GM12878 (cell line): ENCODE results near the gene CD86. TPM values are rescaled to one million over a fixed set of nuclear protein-coding genes. Genes with fewer than 3 reads are reported as not detected.

Source experiments
- ATF2 ChIP-seq: IDR thresholded peaks from 2 replicates; pipeline ENCODE4 v1.6.1; 2012; ENCODE audit warnings: low read length, inconsistent platforms
- ATF7 ChIP-seq: fragments of 450-650 bp; IDR thresholded peaks from 2 replicates; pipeline ENCODE4 v1.6.1; 2016; ENCODE audit warnings: low read depth, mild to moderate bottlenecking
- CREM ChIP-seq: IDR thresholded peaks from 2 replicates; pipeline ENCODE4 v1.6.1; 2014; ENCODE audit warnings: antibody characterized with exemption, low read depth
- EP300 ChIP-seq, 2 experiments: fragments of 150-350 bp in 1 of 2; IDR thresholded peaks; 2 replicates each; pipeline ENCODE4 v1.6.1; 2011 to 2012; ENCODE audit warnings: low read depth in 2 of 2, low read length in 2 of 2, borderline replicate concordance in 1 of 2, improper control_type of control experiment in 1 of 2, inconsistent platforms in 1 of 2; ENCODE audit not compliant: control insufficient read depth in 1 of 2
- MLLT1 ChIP-seq: fragments of 450-650 bp; IDR thresholded peaks from 2 replicates; pipeline ENCODE4 v1.6.1; 2016; ENCODE audit warnings: mild to moderate bottlenecking
- MTA2 ChIP-seq: fragments of 450-650 bp; IDR thresholded peaks from 2 replicates; pipeline ENCODE4 v1.6.1; 2016; ENCODE audit warnings: low read depth, mild to moderate bottlenecking, moderate library complexity
- NFIC ChIP-seq: IDR thresholded peaks from 2 replicates; pipeline ENCODE4 v1.6.1; 2012; ENCODE audit warnings: low read depth, mild to moderate bottlenecking, inconsistent platforms, low read length, moderate library complexity
- NR2C2 ChIP-seq: IDR thresholded peaks from 2 replicates; pipeline ENCODE4 v1.6.1; 2011; ENCODE audit warnings: borderline replicate concordance, low read depth; ENCODE audit not compliant: control insufficient read depth, insufficient read length
- RB1 ChIP-seq: fragments of 450-650 bp; formaldehyde crosslinking; IDR thresholded peaks from 2 replicates; pipeline ENCODE4 v1.6.1; 2017; ENCODE audit warnings: mild to moderate bottlenecking, borderline replicate concordance
- RELB ChIP-seq: fragments of 450-650 bp; IDR thresholded peaks from 2 replicates; pipeline ENCODE4 v1.6.1; 2017; ENCODE audit warnings: low read depth, mild to moderate bottlenecking, moderate library complexity
- RUNX3 ChIP-seq: IDR thresholded peaks from 2 replicates; pipeline ENCODE4 v1.6.1; 2012; ENCODE audit warnings: low read length, inconsistent platforms
- SPI1 ChIP-seq: IDR thresholded peaks from 2 replicates; pipeline ENCODE4 v1.6.1; 2011; ENCODE audit warnings: low read depth, mild to moderate bottlenecking, low read length, moderate library complexity, borderline replicate concordance; ENCODE audit not compliant: insufficient read depth
- STAT3 ChIP-seq: IDR thresholded peaks from 2 replicates; pipeline ENCODE4 v1.6.1; 2011; ENCODE audit warnings: low read depth, low read length, improper control_type of control experiment
- TAF1 ChIP-seq: IDR thresholded peaks from 2 replicates; pipeline ENCODE4 v1.6.1; 2011; ENCODE audit warnings: mild to moderate bottlenecking, low read depth, low read length, borderline replicate concordance
- TBL1XR1 ChIP-seq: IDR thresholded peaks from 2 replicates; pipeline ENCODE4 v1.6.1; 2012; ENCODE audit warnings: low read depth, low read length, improper control_type of control experiment
- TCF12 ChIP-seq: IDR thresholded peaks from 2 replicates; pipeline ENCODE4 v1.6.1; 2011; ENCODE audit warnings: low read depth, mild to moderate bottlenecking, low read length
- TCF3 ChIP-seq: IDR thresholded peaks from 2 replicates; pipeline ENCODE4 v1.6.1; 2012; ENCODE audit warnings: low read depth, mild to moderate bottlenecking, low read length, borderline replicate concordance; ENCODE audit not compliant: insufficient read depth
- YBX1 ChIP-seq: fragments of 450-650 bp; IDR thresholded peaks from 2 replicates; pipeline ENCODE4 v1.6.1; 2016; ENCODE audit warnings: antibody characterized with exemption
- ZSCAN29 ChIP-seq: fragments of 450-650 bp; IDR thresholded peaks from 2 replicates; pipeline ENCODE4 v1.6.1; 2017; ENCODE audit warnings: mild to moderate bottlenecking, moderate library complexity
- polyA plus RNA-seq, 11 experiments: library from polyadenylated mRNA; depleted of rRNA in 4 of 11; unstranded in 6 of 11; stranded (reverse) in 5 of 11; fragments of >200 nt; fragmentation: Nextera tagmentation in 4 of 11; fragmentation: Illumina TruSeq in 1 of 11; extraction: Ambion mirVana in 4 of 11; extraction: Trizol in 1 of 11; gene quantifications; 1 replicate in 1 of 11; 2 replicates in 10 of 11; pipeline versions ENCODE4 v1.2.1 to v1.2.3, GENCODE V29; 2011 to 2016; ENCODE audit warnings: inconsistent platforms in 2 of 11, missing spikeins in 2 of 11, low read depth in 1 of 11
- total RNA-seq, 4 experiments: library from RNA; depleted of rRNA in 3 of 4; stranded (reverse); fragments of >200 nt in 3 of 4; fragmentation: Illumina TruSeq in 1 of 4; extraction: Trizol in 1 of 4; gene quantifications; 2 replicates each; pipeline versions ENCODE4 v1.2.1 to v1.2.3, GENCODE V29; 2013 to 2021

CD86 gene
- total and polyA plus RNA-seq, 10 of the 15 experiments (the other 5 are each of a cell fraction or from before 2014, with no cell fraction given), result 40.9 to 100 (median 55.5) TPM

- TF ChIP-seq ATF7 (0 out of 2 replicates have a peak, but pooled peaks have one; percentile 15), YBX1 (no peak), RELB (peak; percentile 61; the same call in 1 of the 2 replicates), TCF12 (peak; percentile 83), NFIC (peak; percentile 52; the same call in 1 of the 2 replicates), CREM (no peak), MTA2 (no peak), RUNX3 (peak; percentile 81), TBL1XR1 (peak; percentile 70; the same call in 1 of the 2 replicates), TAF1 (0 out of 2 replicates have a peak, but pooled peaks have one; percentile 29), TCF3 (no peak), STAT3 (no peak), MLLT1 (no peak), NR2C2 (no peak), EP300 (IDR thresholded peaks at IDR 0.05; ENCODE audit: borderline replicate concordance in 1 of 2, control insufficient read depth in 1 of 2, low read depth in 2 of 2, low read length in 2 of 2) (0 out of 4 replicates have a peak, but pooled peaks of 1 of the 2 experiments have one; percentile 36), ZSCAN29 (no peak), ATF2 (peak; percentile 7; the same call in 1 of the 2 replicates), SPI1 (peak; percentile 55), RB1 (no peak)
Observed at GRCh38 chr3:122091602-122092295, 36.6 kb downstream of the CD86 start (continued).
